GM21786 (cell line): ENCODE data around the gene VSIG10.
"Not testable (repeated sequence)": the region's sequence is repeated elsewhere in the genome, so short reads cannot be mapped to it uniquely, and the experiment has no call there.

Experiments used
- ATAC-seq: cut with Tn5 transposase; IDR thresholded peaks from one replicate; pipeline ENCODE4 v1.9.1; 2021; ENCODE audit not compliant: unreplicated experiment

The VSIG10 gene

DNA sequence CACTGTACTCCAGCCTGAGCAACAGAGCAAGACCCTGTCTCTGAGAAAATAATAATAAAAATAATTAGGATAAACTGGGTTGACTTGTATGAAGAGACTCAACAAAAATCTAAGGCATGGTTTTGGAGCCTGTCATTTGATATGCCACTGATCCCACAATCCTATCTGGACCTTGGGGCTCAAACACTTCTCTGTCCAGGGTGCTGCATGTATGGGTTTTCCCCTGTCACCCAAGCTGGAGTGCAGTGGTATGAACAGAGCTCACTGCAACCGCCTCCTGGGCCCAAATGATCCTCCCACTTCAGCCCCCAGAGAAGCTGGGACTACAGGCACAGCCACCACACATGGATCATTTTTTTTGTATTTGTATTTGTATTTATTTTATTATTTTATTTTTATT, 5.3 kb upstream of the VSIG10 start:
- ATAC-seq: no peak

- no peak for ATAC-seq
These were observed 3.9 kb upstream of the VSIG10 start for GRCh38 chr12:118107694-118108093.

DNA sequence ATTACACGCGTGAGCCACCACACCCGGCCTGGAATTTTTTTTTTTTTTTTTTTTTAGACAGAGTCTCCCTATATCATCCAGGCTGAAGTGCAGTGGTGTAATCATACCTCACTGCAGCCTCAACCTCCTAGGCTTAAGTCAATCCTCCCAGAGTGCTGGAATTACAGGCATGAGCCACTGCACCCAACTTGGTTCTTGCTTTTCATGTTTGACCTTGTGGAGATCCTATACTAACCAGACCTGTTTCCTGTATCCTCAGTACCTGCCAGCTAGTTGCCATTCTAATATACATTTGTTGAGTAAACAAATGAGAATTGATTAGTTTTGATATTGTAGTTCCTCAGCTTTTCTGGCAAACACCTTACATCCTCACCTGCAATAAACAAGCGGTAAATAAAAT, 3.2 kb upstream of the VSIG10 start:
- no peak for ATAC-seq

DNA sequence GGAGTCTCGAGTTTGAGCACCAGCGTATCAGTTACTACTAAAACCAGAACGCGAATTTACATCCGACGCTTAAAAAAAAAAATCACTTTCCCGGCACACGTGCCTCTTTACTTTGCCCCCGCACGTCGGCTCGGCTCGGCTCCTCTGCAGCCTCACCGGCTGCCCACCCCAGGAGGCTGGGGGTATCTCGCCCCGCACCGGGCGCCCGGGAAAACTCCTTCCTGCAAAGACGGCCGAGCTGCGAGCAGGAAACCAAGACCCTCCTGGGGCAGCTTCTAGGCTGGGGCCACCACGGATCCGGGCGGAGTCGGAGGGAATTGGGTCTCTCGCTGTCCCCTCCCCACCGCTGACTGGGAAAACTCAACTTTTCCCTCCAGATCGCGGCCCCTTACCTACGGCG, 610 bp downstream of the VSIG10 start:
- no peak for ATAC-seq

GRCh38 chr12:118102609-118103008, 1.2 kb downstream of the VSIG10 start:
- no peak for ATAC-seq

DNA sequence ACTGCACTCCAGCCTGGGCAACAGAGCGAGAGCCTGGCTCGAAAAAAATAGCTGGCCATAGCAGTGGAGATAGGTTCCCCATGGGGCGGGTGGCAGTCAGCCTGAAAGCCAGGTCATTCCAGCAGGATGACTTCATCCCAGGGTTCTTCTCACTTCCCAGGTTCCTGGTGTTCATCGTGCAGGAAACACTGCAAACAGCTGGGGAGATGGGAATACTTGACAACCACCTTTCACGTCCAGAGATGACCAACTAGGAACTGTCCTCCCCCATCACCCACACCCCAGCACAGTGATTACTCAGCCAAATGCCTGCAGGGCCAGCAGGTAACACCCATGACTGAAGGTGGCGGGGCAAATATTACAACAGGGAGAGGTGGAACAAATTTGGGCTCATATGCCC, 1.7 kb downstream of the VSIG10 start:
- ATAC-seq: no peak

GRCh38 chr12:118101051-118101450, 2.8 kb downstream of the VSIG10 start:
- no peak for ATAC-seq

DNA sequence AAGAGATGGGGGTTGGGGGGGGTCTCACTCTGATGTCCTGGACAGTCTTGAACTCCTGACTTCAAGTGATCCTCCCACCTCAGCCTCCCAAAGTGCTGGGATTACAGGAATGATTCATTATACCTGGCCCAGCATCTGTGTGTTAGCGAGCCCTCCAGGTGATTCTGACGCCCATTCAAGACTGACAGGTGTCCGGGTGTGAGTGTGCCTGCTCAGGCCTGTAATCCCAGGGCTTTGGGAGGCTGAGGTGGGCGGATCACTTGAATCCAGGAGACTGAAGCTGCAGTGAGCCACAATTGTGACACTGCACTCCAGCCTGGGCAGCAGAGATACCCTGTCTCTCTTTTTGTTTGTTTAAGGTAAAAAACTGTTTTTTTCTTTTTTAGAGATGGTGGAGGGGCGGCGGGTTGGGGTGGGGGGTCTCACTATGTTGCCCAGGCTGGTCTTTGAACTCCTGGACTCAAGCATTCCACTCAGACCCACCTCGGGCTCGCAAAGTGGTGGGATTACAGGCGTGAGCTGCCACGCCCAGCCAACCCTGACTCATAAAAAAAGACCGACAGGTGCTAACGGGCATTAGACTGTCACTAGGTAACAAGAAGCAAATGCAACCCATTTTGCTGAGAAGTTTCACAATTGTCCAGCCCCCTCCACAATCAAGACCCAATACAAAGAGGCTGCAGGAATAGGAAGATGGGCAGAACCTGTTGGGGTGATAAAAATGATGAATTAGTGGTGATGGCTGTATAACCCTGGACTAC, 4.7 kb downstream of the VSIG10 start:
- no peak for ATAC-seq

DNA sequence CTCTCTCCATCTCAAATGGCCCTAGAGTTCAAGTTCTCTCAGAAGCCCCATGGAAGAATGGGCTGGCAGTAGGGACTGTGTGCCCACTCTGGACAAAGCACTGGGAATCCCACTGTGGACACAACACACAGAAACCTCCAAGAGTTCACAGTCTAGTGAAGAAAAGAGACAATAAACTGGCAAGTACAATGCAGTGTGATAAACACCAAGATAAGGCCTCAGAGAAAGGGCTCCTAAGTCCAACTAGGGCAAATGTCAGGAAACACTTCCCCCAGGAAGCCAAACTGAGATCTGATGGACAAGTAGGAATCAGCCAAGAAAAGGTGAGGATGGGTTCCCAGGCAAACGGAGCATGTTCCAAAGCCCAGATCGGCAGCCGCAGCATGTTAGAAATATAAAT, 5.4 kb downstream of the VSIG10 start:
- ATAC-seq: no peak

GRCh38 chr12:118094039-118094438, 9.8 kb downstream of the VSIG10 start:
- ATAC-seq: no peak

GRCh38 chr12:118089782-118090181, 14.0 kb downstream of the VSIG10 start:
- no peak for ATAC-seq

GRCh38 chr12:118082161-118082560, 21.6 kb downstream of the VSIG10 start:
- ATAC-seq: no peak

GRCh38 chr12:118081521-118081920, 22.3 kb downstream of the VSIG10 start:
- not testable (repeated sequence) for ATAC-seq

GRCh38 chr12:118073768-118074167, 30.0 kb downstream of the VSIG10 start:
- no peak for ATAC-seq

DNA sequence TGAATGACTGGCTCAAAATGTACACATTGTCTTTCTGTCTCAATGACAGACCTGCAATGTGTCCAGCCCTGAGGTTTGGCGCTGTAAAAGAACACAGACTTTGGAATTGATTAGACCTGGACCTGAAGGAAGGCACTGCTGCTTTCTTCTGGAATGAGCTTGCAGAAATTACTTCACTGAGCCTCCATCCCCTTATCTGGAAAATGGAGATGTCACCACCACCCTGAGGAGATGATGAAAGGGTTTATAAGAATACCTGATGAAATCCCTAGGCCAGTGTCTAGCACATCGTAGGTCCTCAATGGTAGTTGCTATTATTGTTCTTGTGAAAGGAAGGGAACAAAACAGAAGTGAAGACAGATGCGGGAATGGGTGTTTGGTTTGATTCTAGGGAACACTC, 33.2 kb downstream of the VSIG10 start:
- no peak for ATAC-seq

GRCh38 chr12:118068445-118068844, 35.4 kb downstream of the VSIG10 start:
- no peak for ATAC-seq

GRCh38 chr12:118065380-118065779, 38.4 kb downstream of the VSIG10 start:
- no peak for ATAC-seq

- ATAC-seq: peak; percentile 46
These were observed 39.2 kb downstream of the VSIG10 start for GRCh38 chr12:118064608-118065007.

- no peak for ATAC-seq
These were observed 40.0 kb downstream of the VSIG10 start for GRCh38 chr12:118063576-118064391.

DNA sequence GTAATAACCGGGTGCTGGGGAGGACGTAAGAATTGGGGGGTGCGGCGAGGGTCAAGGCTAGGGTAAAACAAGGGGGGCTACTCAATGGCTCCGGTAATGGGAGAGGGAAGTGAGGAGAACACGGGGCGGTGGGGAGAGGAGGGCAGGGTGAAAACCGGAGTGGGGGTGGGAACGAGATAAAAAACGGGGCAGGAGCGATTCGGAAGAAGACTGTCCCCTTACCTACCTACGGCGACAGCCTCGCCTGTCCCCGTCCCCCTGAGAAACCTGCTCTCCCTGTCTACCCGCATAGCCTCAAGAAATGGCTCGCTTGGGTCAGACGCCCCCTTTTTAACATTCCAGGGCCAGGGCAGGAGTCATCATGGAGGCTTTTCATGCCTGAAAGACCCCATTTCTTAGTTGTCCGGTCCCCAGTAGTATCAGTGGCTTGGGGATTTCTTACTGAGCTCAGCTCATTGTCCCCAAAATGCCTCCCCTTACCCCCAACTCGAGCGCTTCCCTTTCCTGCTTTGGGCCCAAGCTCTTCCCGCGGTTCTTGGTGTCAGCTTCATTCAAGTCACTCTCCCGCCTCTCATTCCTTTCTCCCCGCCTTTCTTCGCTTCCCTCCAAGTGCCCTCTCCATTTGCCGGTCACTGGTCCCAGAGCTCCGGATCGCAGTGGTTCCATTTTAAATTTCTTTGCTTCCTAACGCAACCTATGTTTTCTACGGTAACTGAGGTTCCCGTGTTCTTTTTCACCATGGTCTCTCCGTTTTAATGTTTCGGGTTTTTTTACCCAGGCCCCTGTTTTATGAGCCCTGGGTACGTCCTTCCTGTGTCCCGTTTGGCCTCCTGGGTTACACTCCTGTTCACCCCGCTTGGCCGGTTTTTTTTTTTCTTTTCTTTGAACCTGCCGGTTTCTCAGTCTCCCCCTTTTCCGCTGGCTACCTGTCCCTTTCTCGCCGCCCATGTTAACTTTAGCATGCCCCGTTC, 41.7 kb downstream of the VSIG10 start:
- ATAC-seq: no peak
